GM12892 (cell line): ENCODE results near the gene TRPM2.

Experiments
- POLR2A ChIP-seq: IDR thresholded peaks from 2 replicates; pipeline ENCODE4 v1.6.1; 2011; ENCODE audit warnings: low read depth, low read length, control low read depth
- POLR2AphosphoS5 ChIP-seq: IDR thresholded peaks from 2 replicates; pipeline ENCODE4 v1.6.1; 2011; ENCODE audit warnings: low read depth, low read length, control low read depth

GRCh38 chr21:44374601-44375280 lies 21.3 kb downstream of the TRPM2 start:
- no peak for TF ChIP-seq POLR2A
- TF ChIP-seq POLR2AphosphoS5: no peak
